Fibroblast of skin of left quadriceps (primary cell): ENCODE measurements around the gene CLCA1.

Experiments
- DNase-seq, 2 experiments: peaks; one replicate each; pipeline ENCODE4 v3.0.0-alpha.2; 2013; ENCODE audit warnings: low read depth in 2 of 2

CLCA1 gene

DNA sequence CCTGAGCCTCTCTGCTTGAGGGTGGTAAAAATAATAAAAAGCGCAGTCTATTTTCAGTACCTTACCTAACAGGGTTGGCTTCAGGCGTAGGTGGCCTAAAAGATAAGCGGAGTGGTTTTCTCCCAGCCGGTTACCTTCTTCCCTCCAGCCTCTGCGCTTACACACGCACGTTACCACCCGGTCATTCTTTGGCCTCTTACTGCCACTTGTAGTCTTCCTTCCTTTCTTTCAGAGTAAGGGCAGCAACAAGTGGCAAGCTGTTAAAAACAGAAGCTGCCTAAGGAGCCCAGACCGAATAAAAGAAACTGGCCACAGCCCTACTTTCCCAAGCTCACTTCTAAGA is 35.4 kb downstream of the CLCA1 start:
- no peak for DNase-seq

DNA sequence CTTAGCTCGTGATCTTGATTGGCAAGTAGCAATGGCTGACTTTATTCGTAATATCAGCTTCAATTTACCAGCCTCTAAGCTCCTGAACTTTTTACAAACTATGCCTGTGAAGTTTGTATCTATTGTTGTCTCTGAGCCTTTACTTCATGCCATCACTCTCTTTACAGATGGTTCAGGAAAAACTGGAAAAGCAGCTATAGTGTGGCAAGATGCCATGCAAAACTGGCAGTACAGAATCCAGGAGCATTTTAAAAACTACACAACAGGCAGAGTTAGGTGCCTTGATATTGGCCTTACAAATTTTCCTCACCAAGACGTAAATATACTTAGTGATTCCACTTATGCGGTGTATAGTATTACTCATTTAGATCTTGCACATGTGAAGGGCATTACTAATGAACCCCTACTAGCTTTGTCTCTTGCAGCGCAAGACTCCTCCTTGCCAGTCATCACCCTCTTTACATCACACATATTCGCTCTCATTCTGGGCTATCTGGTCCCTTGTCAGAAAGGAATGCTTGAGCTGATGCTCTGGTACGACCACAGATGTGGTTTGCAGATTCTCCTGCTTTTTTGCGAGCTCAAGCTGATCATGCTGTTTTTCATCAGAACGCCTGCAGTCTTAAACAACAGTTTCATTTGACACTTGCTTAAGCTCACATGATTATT is 36.3 kb downstream of the CLCA1 start:
- peak; percentile 48 to 51 for DNase-seq

DNA sequence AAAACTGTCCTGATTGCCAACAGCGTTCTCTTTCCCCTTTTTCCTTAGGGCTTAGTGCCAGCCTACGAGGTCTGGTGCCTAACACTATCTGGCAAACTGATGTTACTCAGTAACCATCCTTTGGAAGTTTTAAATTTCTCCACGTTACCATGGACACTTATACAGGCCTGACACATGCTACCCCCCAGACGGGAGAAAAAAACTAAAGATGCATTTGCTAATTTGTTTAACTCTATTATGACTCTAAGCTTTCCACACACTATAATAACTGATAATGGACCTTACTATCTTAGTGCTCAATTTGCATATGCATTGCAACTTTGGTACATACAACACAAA is 36.8 kb downstream of the CLCA1 start:
- no peak for DNase-seq

DNA sequence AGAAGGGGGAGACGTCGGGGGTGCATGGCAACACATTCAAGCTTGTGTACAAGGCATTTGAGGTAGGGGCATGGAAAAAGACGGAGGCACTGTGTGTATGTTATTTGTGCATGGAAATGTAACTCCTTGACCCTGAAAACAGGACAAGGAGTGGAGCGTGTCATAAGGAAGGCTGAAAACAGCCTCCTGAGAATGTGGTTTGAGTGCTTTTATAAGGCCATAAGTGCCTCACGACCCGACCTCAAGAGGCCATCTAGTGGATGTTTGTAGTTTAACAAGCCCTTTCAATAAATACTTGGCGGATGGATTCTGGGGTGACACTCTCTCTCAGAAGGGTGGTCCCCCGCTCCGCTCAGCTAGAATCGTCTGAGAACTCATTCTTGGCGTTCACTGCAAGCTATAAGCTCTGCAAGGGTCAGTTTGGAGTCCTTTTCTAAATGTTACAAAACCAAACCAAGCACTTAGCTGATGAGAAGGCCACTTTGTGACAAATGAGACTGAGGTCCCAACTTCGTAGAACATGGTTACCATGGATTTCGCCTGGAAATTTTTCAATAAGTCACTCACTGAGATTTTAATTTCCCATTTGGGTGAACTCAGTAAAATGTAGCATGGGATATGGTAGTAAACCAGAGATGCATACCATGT is 39.3 kb downstream of the CLCA1 start:
- no peak for DNase-seq

DNA sequence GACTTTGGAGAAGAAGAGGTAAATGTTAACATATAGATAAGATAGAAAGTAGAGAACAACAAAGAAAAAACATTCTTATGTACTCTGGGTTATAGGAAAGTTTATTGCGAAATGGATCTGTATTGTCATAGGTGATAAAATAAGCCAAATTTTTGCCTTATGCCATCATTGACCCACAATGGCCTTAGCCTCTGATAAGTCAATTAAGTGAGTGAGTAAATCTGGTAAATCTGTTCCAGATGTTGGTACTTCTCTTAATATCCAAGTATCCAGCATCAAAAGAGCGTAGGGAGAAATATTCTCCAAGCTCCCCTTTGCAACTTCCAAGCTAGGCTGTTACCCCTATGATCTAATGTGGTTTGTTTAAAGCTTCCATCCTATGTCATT is 39.8 kb downstream of the CLCA1 start:
- DNase-seq, result peak in 1 of 2 experiments; percentile 32

DNA sequence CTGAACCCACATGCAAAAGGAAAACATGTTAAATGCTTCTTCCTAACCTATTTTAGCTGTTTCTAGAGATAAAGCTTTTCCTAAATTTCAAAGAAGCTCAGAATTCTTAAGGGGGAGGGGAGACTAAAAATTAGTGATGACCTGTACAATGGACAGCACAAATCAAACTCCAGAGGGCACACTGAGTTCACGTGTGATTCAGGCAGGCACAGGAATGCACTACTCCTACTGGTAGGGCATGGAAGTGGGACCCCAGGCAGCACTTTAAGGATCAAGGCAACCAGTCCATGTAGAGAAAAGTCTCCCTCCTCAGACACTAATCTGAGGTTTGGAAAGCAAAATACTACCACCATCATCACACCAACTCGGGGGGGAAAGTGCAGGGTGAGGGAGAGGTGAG is 46.9 kb downstream of the CLCA1 start:
- DNase-seq, result no peak

DNA sequence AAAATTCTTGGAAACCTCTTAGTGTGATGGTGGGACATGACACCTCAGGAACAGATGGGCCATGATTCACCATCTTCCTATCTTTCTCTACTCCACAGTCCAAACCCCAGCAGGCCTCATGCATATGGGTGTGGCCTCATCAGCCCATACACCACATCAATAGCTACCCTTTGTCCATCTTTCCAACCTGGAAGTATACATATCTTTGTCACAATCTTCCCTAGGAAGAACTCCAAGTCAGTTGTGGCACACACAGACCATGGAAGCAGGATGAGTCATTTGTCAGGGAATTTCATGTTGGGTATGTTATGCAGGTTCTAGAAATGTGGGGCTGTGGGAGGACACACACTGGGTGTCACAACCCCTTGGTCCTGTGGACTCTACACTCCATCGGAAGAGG is 47.6 kb downstream of the CLCA1 start:
- DNase-seq, result no peak

DNA sequence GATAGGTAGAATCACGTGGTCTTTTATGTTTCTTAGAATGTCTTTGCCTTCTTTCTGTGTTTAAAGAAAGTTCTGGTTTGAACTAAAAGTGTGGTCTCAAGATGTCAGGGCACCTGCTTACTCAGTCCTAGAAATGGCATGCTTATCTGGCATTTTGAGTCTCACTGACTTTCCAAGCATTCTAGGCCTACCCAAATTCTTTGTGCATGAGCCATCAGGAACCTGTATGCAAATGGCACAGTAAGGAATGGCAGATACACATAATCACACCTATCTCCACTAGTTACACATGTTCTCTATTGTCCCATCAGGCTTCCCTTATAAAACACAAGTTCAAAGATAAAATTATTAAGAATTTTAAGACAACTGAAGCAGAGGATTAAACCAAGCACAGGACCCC is 48.6 kb downstream of the CLCA1 start:
- DNase-seq, result no peak

DNA sequence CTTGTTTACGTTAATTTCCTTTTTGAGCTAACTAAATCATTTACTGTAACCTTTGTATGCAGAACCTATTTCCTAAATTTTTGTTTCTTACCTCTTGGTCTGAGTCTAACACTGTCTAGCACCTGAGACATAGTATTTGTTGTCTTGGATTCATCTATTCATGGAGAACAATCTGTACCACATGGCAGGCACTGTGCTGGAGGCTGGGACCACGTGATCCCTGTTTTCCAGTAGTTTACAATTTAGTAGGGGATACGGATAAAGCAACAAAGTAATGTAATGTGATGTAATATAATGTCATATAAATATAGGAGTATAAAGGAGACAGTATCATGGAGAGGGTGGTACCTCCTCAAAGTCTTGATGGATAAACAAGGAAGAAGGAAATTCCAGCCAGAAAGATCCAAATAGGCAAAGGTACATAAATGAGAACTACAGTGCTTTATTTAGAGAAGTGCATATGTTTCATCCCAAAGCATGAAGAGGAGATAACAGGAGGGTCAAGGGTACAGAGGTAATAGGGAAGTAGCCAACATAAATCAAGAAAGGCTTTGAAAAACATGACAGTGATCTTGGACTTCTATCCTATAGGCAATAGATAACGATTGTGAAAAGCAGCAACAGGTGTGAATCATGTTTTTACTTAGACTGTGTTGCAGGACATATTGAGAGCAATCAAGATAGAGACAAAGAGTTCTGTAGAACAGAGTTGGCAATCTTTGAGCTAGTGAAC is 52.2 kb downstream of the CLCA1 start:
- no peak for DNase-seq

DNA sequence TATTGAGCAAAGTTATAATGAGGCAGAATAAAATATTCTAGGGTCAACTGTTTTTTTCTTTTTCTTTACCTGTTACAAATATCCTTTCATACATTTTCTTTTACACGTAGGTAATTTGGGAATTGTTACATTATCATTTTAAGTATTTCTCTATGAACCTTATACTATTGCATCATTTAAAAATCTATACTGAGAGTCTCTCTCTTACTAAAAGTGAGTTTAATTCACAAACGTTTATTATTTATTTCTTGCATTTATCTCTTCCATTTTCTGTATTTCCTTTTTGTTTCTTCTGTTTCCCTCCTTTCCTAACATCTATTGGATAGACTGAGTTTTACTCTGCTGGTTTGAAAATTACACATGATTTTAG is 52.8 kb downstream of the CLCA1 start:
- DNase-seq, result no peak

DNA sequence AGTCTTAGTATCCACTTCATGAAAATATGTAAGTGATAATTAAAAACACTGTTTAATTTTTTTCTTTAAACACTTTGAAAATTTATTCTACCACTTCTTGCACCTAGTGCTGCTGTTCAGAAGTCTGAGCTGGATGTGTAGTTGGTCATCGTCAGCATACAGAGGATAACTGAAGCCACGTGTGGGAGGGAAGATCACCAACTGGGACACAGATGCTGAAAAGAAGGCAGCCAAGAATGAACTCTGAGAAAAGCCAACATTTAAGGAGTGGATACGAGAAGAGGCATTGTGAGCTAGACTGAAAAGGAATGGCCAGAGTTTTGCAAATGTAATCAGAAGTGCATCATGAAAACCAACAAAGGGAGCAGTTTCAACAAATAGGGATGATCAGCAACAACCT is 53.5 kb downstream of the CLCA1 start:
- DNase-seq, result no peak

DNA sequence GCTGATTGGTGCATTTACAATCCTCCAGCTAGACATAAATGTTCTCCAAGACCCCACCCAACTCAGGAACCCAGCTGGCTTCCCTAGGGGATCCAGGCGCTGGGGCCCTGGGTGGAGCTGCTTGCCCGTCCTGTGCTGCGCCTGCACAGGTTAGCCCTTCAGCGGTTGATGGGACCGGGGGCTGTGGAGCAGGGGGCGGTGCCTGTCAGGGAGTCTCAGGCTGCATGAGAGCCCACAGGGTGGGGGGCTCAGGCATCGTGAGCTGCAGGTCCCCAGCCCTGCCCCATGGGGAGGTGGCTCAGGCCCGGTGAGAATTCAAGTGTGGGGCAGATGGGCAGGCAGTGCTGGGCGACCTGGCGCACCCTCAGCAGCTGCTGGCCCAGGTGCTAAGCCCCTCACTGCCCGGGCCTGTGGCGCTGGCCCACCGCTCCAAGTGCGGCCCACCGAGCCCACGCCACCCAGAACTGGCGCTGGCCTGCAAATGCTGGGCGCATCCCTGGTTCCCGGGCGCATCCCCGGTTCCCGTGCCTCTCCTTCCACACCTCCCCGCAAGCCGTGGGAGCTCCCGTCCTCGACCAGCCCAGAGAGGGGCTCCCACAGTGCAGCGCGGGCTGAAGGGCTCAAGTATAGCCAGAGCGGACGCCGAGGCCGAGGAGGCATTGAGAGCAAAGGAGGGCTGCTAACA is 55.1 kb downstream of the CLCA1 start:
- DNase-seq, result no peak

DNA sequence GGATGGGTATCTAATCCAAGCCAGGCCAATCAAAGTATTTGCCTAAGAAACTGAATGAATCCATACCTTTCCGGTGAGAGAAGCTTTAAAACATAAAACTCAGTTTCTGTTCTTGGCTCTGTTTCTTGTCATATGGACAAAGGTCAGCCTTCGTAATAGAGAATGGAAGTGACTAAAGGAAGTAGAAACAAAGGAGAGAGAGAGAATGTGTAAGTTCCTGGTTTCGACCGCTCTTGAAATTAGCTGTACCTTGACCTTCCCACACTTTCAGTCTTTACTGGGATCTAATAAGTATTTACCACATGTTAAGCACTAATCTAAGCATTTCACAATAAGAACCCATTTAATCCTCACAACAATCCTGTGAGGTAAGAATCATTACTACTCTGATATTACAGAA is 58.6 kb downstream of the CLCA1 start:
- DNase-seq, result no peak

DNA sequence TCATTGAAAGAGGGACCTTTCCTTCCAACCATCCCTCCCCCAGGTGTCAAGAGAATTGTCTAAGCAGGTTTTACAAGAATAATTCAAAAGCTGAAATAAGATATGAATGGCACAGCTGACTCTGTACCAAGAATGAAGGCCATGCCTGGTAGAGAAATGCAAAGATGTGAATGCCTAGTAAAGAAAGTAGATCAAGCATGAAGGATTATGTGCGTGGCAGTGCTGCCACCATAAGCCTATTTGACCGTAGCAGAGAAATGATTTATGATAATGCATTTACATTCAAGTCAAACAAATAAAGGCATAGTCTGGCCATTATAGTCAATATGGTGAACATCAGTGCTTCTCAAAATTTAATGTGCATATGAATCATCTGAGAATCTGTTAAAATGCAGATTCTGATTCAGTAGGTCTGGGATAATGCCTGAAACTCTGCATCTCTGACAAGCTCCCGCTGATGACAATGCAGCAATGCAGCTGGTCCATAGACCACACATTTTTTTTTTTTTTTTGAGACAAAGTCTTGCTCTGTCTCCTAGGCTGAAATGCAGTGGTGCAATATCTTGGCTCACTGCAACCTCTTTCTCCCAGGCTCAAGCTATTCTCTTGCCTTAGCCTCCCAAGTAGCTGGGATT is 61.6 kb downstream of the CLCA1 start:
- no peak for DNase-seq

DNA sequence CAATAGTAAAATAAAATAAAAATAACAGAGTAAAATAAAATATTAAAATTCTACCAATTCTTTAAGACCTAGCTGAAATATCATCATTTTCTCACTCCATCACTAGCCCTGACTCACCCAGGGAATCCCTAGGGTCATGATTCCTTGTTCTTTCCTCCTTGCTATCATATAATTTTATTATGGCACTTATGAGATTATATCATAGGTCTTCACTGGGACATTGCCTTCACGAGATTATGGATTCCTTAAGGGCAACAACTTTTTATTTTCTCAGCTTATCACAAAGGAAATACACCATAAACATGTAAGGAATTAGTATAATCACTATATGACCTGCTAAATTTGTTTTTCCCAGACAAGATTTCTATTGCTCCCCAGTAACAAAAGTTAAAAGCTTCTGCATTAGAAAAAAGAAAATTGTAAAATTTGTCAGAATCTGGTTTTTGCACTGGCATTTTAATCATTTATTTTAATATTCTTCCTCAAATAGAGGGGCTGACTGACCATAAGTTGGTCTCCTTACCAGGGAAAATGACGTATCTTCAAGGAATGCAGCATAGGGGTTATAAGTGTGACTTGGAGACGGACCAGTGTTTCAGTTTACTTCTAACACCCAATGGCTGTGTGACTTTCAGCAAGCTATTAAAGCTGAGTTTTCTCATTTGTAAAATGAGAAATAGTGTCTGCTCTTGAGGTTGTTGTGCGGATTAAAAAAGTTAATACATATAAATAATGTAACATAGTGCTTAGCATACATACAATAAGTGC is 69.4 kb downstream of the CLCA1 start:
- no peak for DNase-seq

DNA sequence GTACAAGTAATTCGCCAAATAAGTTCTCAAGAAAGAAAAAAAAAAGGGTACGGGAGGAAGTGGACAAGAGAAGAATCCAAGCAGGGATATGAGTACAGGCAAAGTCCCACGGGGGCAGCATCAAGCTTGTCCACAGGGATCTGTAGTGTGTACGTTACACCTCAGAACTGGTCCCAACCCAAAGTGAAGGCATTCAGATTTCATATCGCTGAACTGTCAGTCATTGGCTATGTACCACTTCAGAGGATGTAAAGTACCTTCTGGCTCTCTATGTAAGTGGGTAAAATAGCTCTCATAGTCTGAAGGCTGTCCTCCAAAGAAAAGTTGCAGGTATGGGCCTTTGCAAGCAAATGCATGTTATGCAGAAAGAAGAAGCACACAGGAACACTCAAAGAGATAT is 70.0 kb downstream of the CLCA1 start:
- DNase-seq, result no peak

DNA sequence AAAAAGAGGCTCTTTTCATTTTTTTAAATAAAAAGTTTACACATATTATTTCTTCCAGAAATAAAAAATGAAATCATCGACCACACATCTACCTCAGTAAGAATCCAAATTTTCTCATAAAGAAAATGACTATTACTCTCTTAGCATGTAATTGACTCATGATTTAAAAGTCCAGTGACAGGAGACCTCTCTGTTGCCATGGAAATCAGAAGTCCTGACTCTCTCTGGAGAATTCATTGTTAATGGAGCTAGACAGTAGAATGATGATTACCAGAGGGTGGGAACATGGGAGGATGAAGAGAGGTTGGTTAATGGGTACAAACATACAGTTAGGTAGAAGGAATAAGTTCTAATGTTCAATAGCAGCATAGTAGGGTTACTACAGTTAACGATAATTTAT is 73.1 kb downstream of the CLCA1 start:
- no peak for DNase-seq

DNA sequence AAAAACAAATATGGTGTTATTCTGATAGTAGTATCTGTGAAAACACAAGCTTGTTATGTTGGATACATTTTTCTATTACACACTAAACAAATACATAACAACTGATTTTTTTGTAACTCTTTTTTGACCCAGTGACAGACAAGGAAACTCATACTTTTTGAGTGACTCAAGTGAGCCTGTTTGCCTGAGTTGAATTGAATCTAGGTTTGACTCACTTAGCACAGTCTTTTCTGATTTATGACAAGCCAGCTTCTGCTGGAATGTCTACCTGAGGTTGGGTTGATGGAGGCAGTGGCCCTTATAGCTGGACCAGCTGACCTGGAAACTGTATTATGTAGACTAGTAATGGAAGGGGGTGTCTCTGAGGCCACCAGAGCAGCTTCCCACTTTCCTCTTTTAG is 73.9 kb downstream of the CLCA1 start:
- DNase-seq, result no peak

DNA sequence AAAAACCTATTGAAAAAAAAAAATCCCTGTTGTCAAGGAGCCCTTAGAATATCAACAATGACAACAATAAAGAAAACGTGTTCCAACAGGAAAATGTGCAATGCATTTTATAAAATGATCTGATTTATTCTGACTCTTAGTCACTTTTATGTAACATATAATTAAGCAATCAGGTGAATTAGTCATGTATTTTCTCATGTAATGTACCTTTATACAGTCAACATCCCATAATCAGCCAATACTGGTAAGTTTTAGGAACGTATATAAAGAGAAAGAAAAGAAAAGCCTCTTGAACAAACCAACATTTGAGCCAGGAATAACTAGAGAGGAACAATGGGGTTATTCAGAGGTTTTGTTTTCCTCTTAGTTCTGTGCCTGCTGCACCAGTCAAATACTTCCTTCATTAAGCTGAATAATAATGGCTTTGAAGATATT is 78.1 kb downstream of the CLCA1 start, which contains the start of gene CLCA4:
CLCA4 (plus strand) TSS at position 292 of the 435 bp plus-strand sequence; CDS start at position 334, 42 bp downstream.
- no peak for DNase-seq

DNA sequence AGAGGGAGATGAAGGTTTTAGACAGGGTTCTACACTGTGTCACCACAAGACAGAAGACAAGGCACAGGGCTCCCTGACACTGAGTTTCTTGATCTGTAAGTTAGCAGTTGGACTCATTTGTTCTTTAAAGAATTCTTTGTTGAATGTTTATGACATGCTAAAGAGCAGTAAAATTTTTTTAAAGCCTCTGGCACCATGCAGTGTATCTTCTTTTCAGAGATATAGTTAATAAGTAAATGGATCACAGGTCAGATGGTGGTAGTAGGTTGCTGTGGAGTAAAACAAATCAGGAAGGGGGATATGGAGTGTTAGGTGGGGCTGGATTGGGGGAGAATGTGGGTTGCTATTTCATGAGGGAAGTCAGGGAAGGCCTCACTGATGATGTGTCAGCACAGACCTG is 80.1 kb downstream of the CLCA1 start:
- DNase-seq, result no peak
